ENCODE data around the gene RPA1.

The RPA1 gene

GRCh38 chr17:1947743-1948516 lies 118.1 kb downstream of the RPA1 start:
- H3K4me3 ChIP-seq (ENCODE audit: low read depth, low read length), result no peak overlapping the region
- ChIA-PET POLR2A (no interaction called here), CTCF (no interaction called here)
- no peak for DNase-seq (ENCODE audit: low read depth, low spot score)
- TF ChIP-seq CTCF (IDR thresholded peaks at IDR 0.05; ENCODE audit: insufficient read depth, low read length, missing control alignments), result no peak

GRCh38 chr17:1948517-1948825 lies 118.7 kb downstream of the RPA1 start:
- CTCF ChIA-PET, result no interaction called here
- POLR2A ChIA-PET, result no interaction called here
- TF ChIP-seq CTCF (IDR thresholded peaks at IDR 0.05; ENCODE audit: insufficient read depth, low read length, missing control alignments), result no peak
- H3K4me3 ChIP-seq (ENCODE audit: low read depth, low read length), result no peak overlapping the region
- no peak for DNase-seq (ENCODE audit: low read depth, low spot score)

Measured in AG04449 (cell line).